Activated CD4-positive, CD25-positive, alpha-beta regulatory T cell treated with anti-CD3 and anti-CD28 coated beads, Interleukin-2, amount 50 U/mL, for 24 hours (primary cell): ENCODE data around the gene TSPAN15.

Experiments
- ATAC-seq, 2 donors: fragments of 150-1000 bp; cut with Tn5 transposase; one replicate each; pipeline ENCODE4 v1.10.0; 2021; ENCODE audit warnings: mild to moderate bottlenecking in 1 of 2, moderate library complexity in 1 of 2

The TSPAN15 gene

DNA sequence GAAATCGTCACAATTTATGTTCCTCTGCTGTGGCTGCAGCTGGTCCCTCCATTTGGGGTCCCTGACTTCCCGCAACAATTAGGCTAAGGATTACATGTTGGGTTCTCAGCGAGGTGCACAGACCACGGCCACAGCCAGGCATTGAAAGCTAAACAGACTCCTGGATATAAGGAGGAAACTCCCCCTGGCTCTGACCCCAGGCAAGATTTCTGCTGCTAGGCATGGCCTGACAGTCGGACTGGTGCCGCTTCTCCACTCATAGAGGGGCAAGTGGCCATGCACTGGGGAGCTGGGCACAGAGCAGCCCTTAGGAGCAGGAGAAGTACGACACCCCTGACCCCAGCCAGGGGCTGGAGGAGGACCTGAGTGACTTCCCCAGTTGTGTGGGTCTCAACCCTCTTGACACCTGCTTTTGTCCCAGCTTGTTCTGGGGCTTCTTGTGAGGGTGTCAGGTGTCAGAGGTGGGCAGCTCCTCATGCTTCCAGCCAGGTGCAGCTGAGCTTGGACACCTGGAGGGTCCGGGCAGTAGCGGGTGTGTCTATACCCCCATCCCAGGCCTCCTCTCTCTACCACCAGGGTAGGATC lies 38.3 kb downstream of the TSPAN15 start:
- ATAC-seq, result no peak

DNA sequence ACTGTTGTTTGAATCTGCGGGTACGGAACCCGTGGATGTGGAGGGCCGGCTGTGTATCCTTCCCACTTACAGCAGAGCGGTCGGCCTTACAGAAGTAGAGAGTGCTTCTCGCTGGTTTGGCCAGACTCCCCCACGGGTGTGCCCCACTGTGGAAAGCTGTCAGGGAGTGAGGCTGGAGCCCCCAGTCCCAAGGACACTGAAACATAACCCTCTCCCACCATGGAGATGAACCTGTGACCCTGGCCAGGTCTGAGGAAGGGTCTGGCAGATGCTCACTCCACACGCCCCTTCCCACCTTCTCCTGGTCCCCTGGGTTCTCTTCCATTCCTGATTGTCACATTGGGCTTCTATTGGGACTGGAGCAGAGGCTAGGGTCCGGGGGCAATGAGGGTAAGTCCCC lies 39.6 kb downstream of the TSPAN15 start:
- no peak for ATAC-seq

DNA sequence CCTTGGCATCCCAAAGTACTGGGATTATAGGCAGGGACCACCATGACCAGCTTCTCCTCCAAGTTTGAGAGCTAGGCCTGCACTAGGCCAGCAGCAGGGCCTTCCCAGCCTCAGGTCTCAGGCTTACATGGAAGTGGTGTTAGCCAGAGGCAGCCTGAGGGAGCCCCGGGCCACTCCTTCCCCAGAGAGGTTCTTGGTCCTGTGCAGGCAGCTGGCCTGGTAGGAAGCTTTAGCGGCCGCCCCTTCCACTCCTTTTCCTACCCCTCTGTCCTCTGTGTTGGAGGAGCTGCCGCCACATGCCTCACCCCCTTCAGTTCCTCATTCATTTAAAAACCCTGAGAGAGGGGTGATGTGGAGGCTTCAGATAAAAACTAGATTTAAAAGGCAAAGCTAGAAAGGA lies 40.3 kb downstream of the TSPAN15 start:
- ATAC-seq, result no peak

DNA sequence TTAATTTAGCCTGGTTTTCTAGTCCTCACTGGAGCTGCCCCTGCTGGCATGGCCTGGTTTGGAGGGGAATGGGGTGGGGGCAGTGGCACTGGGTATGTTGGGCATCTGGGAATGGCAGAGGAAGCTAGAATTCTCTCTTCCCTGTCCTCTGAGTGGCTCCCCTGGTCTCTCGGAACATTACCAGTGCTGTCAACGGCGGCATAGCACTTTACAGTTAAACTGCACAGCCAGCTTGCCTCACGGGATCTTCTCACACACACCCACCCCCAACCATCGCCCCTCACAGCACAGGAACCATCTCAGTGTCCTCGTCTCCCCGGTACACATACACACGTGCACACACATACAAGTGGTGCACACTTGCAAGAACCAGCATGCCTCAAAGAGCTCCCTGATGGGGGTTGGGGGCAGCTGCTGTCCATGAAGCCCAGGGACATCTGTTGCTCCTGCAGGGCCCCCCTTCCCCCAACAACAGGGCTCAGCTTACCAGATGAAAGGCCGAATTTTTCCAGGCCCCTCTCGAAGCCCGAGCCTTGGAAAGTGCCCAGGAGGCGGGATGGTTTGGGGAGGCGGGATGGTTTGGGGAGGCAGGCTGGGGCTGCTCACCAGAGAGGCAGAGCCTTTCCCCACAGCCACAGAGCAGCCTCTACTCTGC lies 41.0 kb downstream of the TSPAN15 start:
- ATAC-seq, result no peak

DNA sequence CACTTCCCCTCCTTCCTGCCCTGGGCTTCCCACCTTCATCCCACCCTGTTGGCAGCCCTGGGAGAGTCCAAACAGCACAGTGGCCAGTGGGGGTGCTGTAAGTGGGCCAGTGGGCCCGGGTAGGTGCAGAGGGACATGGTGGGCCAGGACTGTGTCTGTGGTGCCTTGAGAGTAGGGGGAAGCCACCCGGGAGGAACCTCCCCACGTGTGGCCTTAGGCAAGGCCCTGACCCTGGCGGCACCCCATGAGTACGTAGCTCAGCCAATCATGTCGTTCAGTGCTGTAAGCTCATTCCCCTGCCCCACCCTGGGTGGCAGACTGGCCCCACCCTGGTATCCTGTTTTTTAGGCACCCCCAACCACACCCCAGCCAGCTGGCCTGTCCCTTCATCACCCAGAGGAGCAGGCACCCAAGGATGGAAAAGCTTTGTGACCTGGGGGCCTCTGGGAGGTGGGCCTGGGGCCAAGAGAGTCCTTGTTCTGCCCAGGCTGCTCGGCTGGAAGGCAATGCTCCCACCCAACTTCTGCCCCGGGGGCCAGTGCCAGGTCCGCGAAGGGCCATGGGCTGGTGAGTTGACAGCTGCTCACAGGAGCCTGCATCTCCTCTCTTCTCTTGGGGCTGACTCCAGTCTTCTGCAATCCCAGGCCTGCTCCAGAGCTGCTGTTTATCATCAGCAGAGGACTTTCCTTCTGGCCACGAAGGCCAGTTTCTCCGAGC lies 41.6 kb downstream of the TSPAN15 start:
- ATAC-seq, result no peak

- no peak for ATAC-seq
Observed at GRCh38 chr10:69494626-69495558, 43.6 kb downstream of the TSPAN15 start.

GRCh38 chr10:69495666-69496065 lies 44.4 kb downstream of the TSPAN15 start:
- no peak for ATAC-seq

- ATAC-seq, result no peak
Observed at GRCh38 chr10:69496352-69497230, 45.3 kb downstream of the TSPAN15 start.

DNA sequence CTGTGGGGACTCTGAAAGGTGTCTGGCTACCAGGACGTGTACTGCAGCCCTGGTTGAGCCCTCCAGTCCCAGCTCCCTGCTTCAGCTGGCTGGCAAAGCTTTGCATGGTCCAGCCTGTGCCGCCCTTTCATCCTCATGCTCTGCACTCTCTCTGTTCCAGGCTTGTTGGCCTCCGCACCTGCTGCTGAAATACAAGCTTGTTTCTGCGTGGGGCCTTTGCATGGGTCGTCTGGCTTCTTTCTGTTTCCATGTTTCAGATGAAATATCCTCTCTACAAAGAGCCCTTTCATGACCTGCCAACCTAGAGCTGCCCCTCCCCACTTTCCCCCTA lies 45.9 kb downstream of the TSPAN15 start:
- ATAC-seq, result no peak

DNA sequence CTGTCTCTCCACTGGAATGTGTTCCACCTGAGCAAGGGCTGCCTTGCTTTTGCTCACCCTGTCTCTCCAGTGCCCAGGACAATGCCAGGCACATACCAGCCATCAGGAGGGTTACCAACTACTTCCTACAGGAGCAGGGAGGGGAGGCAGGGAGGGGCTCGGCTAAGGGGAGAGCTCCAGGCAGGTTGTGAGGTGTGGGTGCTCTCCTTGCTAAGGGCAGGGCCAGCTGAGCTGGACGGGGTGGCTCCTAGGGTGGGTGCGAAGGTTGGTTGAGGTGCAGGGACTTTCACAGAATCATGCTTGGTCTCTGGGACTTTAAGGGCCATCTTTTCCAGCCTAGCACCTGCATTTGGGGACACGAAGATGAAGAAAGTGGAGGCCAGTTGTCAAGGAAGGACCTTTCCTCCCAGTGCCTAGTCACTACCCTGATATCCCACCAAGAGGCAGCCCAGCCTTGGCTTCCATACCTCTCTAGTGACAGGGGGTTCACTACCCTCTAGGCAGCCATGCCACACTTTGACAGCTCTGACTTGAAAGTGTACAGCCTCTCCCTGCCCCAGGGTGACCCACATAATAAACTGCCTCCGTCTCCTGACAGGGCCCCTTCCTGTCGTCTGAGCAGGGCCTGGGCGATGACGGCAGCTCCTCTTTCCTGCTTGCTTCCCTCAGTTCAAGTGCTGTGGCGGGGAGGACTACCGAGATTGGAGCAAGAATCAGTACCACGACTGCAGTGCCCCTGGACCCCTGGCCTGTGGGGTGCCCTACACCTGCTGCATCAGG lies 46.5 kb downstream of the TSPAN15 start:
- no peak for ATAC-seq

- ATAC-seq, result no peak
Observed at GRCh38 chr10:69498711-69499471, 47.6 kb downstream of the TSPAN15 start.

DNA sequence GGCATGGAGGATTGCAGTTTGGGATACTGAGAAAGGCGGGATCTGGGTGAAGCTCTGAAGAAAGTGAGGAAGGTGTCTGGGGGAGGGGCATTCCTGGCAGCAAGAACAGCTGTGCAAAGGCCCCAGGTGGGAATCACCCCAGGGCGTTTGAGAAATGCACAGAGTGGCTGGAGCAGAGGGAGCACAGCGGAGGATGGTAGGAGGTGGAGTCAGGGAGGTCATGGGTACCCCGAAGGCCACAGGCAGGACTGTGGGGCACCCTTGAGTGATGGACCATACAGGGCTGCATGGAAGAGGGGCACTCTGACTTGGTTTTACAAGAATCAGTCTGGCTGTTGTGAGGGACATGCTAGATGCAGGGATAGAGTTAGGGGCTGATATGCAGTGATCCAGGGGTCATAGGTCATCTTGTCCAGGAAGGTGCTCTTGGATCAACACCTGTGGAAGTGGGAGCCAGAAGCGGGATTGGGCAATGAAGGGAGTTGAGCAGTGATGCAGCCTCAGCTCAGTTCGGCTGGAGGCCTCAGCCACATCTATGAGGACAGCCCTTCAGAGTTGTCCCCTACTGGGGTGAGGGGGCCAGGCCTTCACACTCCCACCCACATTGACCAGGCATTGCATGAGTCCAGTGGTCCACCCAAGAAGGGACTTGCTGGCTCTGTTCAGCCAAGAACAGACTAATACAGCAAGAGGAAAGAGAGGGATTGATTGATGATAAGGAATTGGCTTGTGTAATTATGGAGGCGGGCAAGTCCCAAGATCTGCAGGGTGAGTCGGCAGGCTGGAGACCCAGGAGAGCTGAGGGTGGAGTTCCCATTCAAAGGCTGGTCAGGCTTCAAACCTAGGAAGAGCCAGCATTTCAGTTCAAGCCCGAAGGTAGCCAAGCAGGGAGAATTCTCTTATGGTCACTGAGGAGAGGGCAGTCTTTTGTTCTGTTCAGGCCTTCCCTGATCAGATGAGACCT lies 48.7 kb downstream of the TSPAN15 start:
- ATAC-seq, result no peak

DNA sequence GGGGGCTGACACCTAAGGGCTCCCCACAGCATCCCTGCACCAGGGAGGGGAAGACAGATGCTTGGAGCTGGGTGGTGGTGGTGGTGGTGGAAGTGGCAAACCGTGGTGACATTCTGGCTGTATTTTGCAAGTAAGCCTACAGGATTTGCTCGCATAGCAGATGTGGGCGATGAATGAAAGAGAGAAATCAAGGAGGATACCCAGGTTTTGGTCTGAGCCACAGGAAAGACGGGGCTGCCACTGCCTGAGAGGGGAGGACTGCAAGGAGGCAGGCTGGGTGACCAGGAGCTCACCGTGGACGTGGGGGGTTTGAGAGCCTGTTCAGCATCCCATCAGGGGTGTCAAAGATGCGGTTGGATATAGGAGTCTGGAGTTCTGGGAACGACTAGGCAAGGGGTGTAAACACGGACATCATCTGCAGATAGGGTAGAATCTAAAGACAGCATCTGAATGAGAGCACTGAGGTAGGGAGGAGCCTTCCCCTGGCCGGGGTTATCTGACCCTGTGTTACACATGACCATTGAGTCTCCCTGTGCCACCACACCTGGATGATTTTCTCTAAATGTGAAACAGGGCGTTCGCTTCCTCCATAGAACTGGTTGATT lies 49.7 kb downstream of the TSPAN15 start:
- no peak for ATAC-seq

GRCh38 chr10:69501657-69502056 lies 50.4 kb downstream of the TSPAN15 start:
- ATAC-seq, result no peak

- no peak for ATAC-seq
Observed at GRCh38 chr10:69502589-69502988, 51.3 kb downstream of the TSPAN15 start.

- no peak for ATAC-seq
Observed at GRCh38 chr10:69503001-69503895, 52.0 kb downstream of the TSPAN15 start.

- no peak for ATAC-seq
Observed at GRCh38 chr10:69503896-69504265, 52.6 kb downstream of the TSPAN15 start.
